Measurements from ENCODE around the gene KLHL33.
"Not testable (repeated sequence)": the region's sequence is repeated elsewhere in the genome, so short reads cannot be mapped to it uniquely, and the experiment has no call there.

Gene KLHL33

DNA sequence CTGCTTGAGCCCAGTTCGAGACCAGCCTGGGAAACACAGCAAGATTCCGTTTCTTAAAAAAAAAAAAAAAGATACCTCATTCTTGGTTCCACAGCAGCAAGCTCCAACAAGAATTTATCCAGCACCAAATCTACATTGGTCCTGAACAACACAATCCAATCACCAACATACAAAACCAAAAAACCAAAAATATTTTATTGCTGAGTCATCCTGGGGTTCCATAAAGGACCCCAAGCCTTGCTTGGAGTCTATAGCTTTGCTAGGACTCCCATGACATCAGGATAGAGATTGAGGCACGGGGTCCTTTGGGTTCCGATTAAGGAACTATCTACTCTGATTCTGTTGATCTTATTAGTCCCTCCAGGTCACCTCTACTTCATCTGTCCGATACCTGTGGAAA, 10.9 kb upstream of the KLHL33 start:
- no peak for FAIRE-seq

- not testable (repeated sequence) for FAIRE-seq
These were observed 7.7 kb upstream of the KLHL33 start for GRCh38 chr14:20443650-20444049.

DNA sequence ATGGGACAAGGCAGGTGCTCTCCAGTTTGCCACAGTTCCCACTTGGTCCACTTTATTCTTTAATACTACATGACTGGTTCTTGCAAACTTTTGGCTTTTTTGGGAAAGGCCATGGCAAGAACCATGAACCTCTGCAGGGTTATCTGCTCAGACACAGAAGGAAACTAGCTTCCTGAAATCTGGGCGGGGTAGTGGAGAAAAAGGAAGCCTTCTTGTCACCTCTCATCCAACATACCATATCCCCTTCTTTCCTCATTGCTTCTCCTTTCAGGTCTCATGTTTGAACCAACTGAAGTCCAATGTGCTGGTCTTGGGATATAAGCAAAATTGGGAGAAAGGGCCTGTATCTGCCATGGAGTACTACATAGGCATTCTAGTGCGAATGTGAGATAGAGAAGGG, 5.5 kb upstream of the KLHL33 start:
- no peak for FAIRE-seq

DNA sequence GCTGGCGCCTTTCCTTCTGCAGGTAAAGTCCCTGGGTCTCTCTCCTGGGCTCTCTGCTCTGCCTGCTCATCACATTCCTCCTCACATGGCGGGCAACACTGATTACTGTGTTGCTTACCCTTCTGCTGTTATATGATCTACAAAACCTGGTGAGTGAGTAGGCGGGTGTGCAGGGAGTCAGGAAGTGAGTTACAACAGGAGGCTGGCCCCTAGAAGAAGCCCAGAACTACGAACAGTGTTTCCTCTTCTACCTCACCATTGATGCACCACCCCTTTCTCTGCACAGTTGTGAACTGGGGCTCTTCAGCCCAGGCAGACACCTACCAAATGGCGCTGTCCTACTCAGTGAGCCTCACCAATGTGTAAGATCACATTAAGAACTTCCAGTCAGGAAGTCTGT, 4.9 kb upstream of the KLHL33 start:
- no peak for FAIRE-seq

- no peak for FAIRE-seq
These were observed 4.5 kb upstream of the KLHL33 start for GRCh38 chr14:20440465-20440864.

DNA sequence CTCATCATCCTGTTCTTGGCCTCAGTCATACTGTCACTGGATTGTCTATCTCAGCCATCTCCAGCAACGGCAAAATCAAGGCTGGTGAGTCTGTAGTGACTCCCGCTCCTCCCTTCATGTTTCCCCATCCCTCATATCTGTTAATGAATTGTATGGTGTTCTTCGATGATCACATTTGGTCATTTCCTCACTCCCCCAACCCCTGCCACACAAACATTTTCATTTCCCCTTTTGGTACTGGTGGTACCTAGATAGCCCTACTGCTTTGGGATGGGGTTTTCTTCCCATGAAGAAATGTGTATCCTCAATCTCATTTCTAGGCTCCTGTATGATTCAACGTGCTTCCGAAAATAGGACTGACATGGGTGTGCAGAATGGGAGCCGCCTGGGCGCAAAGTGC, 2.7 kb upstream of the KLHL33 start:
- FAIRE-seq = no peak

DNA sequence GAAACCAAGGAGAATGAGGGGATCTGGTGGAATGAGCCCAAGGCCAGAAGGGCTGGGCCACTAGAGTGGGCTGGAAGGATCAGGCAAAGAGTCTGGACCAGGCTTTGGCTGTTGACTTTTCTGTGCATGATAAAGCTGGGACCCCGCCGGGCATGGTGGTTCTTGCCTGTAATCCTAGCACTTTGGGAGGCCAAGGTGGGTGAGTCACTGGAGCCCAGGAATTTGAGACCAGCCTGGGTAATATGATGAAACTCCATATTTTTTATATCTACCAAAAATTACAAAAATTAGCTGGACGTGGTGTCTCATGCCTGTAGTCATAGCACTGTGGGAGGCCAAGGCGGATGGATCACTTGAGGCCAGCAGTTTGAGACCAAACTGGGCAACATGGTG, 393 bp upstream of the KLHL33 start:
- FAIRE-seq = no peak

DNA sequence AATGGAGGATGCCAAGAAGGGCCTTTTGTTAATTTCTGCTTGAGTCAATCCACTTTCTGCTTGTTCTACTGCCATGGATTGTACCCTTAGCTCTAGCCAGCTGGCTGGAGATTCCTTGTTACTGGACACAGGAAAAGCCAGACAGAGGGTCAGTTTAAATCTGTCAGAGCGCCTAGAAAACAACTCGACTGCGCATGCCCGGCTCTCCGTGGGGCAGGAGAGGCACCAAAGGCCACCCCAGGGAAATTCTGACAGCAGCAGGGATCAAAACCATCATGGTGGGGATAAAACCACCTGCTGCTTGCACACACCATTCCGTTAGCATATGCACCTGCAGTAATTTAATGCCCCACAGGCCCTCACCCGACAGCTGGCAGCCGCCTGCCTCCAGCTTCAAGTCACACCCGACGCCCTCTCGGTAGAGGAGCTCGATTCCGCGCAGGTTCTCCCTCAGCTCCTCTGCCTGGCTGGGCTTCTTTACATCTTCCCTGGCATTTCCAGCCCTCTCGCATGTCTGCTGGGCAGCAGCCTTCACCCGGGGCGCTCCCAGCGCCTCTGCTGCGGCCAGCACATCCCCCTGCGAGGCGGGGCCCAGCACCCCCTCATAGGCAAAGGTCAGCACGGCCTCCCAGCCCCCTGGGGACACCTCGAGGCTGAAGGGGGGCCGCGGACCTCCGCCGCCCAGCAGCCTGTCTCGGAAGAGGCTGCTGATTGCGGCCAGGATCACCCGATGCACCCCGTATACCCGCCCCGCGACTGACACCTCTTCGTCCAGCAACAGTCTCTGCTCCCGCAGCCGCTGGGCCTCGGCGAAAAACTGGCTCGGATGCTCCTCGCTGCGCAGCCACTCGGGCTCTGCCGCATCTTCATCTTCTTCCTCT, 1.0 kb downstream of the KLHL33 start:
- no peak for FAIRE-seq

DNA sequence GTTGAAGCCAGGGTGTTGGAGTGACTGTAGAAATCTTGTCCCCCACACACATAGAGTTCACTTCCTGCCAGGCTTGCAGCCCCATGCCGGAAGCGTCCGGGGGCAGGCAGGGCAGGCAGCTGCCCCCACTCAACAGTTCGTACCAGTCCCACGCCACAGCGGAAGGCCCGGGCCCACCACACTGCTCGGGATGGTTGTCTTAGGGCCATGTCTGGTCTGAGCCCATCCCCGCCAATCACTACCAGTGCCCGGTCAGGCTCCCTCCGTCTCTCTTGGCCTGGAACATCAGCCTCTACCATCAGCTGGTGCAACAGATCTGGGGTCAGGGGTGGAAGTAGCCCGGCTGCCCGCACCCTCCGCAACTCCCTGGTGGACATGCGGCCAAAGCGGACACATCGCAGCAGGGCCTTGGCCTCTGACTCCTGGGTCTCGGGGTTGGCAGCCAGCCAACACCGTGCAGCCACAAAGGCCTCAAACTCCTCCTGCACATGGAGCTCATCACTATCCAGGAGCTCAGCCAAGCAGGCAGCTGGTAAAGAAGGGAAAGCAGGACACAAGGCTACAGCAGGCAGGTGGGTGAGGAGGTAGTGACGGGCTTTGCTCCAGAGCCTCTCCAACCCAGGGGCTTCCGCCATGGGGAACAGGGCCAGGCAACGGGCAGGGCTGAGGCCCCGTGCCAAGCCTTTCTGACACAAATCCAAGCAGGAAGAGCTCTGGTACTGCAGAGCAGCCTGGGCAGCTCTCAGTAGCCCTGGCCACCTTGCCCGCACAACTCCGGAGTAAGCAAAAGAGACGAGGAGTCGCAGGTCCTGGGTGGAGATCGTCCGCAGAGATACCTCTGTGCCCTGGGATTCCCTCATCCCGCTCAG, 5.9 kb downstream of the KLHL33 start:
- FAIRE-seq = no peak

DNA sequence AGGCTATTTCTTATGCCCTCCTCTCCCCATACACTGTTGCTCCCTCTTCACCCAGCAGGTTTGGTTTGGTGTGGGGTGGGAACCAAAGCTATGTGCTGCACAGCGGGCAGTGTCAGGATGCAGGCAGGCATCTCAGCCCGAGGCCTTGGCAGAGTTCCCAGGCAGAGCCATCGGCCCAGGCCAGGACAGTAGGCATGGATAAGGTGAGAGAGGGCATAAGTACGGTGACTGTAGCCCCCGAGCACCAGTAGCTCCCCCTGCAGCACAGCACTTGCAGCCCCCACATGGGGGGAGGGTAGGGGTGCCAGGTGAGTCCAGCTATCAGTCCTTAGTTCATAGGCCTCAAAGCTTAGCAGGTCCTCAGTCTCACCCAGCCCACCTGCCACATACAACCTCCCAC, 7.2 kb downstream of the KLHL33 start:
- no peak for FAIRE-seq

GRCh38 chr14:20428010-20428365, 8.0 kb downstream of the KLHL33 start:
- no peak for FAIRE-seq

DNA sequence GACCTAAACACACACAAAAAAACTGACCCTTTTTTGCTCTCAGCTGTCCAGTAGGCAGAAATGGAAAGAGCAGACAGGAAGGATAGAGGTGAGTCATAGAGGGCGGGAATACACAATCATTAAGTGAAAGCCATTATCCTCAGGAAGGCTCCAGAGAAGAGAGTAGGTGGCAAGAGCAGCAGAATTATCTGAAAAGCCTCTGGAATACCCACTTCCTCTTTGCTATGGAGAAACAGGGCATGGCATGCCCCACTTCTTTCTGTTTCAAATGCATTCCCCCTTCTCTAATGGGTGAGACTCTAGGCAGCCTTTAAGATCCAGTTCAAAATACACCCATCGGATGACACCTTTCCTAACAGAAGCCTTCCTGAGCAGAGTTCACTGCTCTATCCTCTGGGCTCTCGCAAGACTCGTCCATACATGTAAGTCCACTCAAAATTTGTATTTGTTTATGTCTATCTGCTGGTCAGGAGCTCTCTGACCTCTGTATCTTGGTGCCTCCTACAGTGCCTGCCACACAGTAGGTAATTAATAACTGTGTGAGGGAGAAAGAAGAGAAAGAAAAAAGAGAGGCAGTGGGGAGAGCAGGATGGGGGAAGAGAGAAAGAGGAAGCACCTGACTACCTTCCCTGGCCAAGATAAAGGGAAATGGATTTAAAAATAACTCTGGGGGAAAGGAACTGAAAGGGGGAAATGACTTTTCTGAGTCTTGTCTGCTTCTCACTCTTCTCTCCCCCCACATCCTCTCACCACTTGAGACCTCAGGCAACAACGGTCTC, 8.5 kb downstream of the KLHL33 start:
- FAIRE-seq = no peak

DNA sequence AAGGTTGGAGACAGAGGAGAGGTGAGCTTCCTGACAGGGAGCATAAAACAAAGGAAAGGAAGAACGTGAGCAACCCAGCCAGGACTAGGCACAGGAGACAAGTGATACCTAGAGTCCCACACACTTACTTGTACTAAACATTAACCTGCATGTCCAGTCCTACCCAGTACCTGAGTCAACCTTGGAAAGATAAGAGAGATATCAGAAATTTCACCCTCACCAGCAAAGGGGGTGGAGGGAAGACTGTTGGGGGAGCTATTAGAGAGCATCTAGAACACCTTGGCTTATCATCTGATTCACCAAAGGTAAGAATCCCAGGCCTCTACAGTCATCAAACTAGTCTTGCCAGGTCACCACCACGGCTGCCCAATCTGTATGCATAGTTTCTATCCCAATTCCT, 11.1 kb downstream of the KLHL33 start:
- no peak for FAIRE-seq

DNA sequence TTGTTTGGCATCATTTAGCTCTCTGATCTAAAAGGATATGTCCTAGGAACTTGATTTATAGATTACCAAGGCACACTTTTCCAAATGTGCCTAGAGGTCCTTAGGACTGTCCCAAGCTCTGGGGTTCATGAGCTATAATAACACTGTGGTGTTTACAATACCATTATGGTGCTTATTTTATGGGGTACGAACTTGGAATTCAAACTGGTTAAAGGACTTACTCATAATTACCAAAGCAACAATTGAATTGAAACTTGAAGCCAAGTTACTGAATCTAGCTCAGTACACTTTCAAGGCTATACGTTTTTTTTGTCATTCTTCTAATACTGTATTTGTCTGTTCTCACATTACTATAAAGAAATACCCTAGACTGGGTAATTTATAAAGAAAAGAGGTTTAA, 13.1 kb downstream of the KLHL33 start:
- FAIRE-seq = no peak

- no peak for FAIRE-seq
These were observed 14.7 kb downstream of the KLHL33 start for GRCh38 chr14:20421267-20421666.

- no peak for FAIRE-seq
These were observed 16.5 kb downstream of the KLHL33 start for GRCh38 chr14:20419419-20419818.

GRCh38 chr14:20418501-20418909, 17.5 kb downstream of the KLHL33 start:
- FAIRE-seq = peak; percentile 36

DNA sequence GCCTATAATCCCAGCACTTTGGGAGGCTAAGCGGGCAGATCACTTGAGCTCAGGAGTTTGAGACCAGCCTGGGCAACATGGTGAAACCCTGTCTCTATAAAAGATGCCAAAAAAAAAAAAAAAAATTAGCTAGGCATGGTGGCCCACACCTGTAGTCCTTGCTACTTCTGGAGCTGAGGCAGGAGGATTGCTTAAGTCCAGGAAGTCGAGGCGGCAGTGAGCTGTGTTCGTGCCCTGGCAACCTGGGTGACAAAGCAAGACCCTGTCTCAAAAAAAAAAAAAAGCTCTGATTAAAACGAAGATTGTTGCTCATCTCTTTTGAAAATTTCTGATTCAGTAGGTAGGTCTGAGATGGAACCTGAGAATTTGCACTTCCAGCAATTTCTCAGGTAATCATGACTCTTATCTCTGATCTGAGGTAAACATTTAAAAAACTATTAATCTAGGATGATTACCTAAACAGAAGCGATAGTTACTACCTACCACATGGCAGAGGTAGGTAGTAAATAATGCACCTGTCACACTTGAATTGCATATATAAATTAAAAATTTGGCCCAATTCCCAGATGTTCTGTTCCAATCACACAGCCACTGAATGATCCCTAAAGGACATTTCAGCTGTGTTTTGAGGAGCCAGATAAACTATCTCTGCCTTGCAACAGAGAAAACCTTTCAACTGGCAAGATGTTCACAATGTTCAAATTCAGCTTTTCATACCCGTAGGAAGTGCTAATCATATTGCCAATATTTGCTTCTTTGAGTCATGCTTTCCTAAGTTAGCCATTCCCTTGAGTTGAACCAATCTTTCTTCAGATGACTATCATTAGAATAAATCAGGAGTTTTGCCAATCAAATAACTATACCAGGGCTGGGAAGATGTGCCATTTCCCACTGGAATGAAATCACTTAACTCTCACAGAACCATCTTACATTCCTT, 18.4 kb downstream of the KLHL33 start:
- no peak for FAIRE-seq

- FAIRE-seq = no peak
These were observed 19.7 kb downstream of the KLHL33 start for GRCh38 chr14:20416223-20416622.

- FAIRE-seq = no peak
These were observed 20.2 kb downstream of the KLHL33 start for GRCh38 chr14:20415782-20416206.

- FAIRE-seq = no peak
These were observed 22.3 kb downstream of the KLHL33 start for GRCh38 chr14:20413744-20414082.

Measured in colon (tissue), 2 donors.